Activated naive CD4-positive, alpha-beta T cell (primary cell): Measurements from ENCODE around the gene YJEFN3.

ENCODE experiments used
- DNase-seq, 4 experiments: peaks; one replicate each; lab custom pipeline; 2025; lab: John Stamatoyannopoulos, UW

YJEFN3 gene

DNA sequence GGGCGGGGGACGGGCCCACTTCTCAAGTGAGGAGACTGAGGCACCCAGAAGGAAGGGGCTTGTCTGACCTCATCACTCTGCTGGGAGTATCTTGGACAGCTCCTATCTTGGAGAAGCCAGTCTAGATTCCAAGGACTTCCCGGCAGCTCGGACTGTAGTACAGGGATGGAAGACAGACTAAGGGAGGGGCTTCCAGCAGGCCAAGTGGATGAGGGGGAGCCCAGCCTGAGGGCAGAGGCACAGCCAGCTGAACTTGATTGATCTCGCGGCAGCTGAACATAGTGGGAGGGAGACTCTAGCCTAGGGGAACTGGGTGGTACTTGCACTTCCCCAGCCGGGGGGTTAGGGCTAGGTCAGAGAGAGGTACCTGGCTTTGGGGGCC, 10.1 kb downstream of the YJEFN3 start:
- no peak for DNase-seq

DNA sequence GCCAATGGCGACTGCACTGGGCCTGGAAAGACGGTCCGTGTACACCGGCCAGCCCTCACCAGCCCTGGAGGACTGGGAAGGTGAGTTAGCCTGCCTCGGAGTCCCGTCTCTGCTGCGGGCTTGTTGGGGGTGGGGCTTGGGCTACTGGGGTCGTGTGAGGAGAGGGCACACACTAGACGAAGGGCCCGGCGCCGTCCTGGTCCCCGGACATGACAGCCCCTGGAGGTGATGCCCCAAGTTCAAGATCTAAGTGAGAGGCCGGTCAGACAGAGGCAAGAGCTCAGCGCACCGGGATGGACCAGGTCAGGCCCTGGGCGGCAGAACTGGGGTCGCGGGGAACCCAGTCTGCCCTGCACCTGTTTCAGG, 11.0 kb downstream of the YJEFN3 start:
- no peak for DNase-seq

DNA sequence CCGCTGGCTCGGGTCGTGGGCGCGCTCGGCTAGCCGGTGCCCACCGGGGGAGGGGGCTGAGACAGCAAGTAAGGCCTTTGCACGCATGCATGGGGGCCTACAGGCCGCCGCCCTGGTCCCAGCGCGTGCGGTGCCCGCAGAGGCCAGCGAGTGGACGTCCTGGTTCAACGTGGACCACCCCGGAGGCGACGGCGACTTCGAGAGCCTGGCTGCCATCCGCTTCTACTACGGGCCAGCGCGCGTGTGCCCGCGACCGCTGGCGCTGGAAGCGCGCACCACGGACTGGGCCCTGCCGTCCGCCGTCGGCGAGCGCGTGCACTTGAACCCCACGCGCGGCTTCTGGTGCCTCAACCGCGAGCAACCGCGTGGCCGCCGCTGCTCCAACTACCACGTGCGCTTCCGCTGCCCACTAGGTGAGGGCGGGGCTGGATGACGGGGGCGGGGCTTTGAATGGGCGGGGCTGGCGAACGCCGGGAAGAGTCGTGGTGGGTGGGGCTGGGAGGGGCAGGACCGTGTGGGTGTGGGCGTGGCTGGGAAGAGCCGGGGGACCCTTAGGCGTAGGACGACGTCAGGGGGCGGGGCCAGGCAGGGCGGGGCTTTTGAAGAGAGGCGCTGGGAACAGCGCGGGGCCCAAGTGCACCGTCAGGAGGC, 11.5 kb downstream of the YJEFN3 start:
- peak in 2 of 4 experiments; percentile 22 to 57 for DNase-seq

DNA sequence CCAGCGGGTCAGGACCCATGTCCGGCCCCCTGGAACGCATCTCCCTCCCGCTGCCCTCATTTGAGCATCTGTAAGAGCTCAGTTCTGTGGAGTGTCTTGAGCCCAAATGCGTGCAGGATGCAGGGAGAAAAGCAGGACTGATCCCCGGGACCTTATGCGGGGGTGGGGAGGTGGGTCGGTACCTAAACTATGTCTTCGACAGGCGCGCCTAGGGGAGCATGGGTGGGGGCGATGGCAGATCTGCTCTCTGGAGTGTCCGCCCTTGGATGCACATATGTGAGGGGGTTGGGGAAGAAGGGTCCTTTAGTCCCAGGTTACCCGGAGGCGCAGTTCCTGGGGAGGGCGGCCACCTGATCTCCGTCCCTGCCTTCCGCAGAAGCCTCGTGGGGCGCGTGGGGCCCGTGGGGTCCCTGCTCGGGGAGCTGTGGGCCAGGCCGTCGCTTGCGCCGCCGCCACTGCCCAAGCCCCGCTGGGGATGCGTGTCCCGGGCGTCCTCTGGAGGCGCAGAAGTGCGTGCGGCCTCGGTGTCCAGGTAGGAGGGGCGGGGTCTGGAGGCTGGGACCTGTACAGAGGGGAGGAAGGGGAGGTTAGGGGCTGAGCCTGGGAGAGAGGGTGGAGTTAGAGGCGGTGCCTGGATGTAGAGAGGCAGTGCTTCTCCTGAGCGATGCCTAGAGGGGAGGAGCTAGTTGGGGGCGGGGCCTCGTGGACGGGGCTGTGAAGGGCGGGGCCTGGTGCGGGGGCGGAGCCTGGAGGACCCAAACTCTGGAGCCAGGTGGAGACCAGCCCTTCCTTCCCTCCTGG, 12.2 kb downstream of the YJEFN3 start:
- DNase-seq, result peak in 3 of 4 experiments; percentile 43 to 64 (median 48)

DNA sequence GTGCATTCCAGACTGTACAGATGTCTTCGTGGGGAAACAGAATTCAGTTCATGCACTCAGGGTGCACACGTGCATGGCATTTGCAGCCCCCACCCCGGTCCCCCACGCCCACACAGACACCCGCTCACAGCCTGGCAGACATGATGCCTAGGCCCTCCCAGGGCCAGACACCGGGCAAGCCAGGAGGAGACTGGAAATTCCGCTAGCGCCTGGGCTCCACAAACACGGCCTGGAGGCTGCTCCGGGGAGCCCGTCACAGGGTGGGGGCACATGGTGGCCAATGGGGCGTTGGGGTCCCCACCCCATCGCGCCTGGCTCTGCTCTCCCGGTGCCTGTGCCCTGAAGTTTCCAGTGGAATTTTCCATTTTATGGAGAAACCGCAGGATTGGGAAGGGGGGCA, 12.9 kb downstream of the YJEFN3 start:
- no peak for DNase-seq

DNA sequence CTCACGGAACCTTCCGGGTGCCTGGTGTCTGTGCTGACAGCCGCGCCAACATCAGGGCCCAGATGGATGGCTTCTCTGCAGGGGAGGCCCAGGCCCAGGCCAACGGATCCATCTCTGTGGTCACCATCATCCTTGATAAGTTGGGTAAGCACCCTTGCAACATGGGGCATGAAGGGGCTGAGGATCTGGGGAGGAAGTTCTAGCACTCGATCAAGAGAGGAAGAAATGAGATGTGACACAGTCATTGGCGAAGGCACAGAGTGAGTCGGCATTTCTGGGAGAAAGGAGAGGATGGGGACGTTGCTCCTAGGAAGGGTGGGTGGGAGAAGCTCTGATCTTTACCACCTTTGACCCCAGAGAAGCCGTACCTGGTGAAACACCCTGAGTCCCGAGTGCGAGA, 13.8 kb downstream of the YJEFN3 start:
- no peak for DNase-seq

DNA sequence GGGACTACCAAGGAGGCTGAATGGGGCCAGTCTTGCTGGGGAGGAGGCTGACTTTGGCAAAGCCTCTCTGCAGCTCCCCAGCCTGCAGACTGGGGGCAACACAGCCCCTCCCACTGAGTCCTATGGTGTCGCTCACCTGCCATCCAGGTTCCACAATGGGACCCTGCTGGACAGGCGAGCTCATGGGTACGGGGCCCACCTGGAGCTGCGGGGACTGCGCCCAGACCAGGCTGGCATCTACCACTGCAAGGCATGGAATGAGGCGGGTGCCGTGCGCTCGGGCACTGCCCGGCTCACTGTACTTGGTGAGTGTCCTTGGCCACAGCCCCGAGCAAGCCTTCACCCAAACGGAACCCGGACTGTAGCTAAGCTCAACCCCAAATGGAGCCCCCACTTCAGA, 14.4 kb downstream of the YJEFN3 start:
- no peak for DNase-seq

DNA sequence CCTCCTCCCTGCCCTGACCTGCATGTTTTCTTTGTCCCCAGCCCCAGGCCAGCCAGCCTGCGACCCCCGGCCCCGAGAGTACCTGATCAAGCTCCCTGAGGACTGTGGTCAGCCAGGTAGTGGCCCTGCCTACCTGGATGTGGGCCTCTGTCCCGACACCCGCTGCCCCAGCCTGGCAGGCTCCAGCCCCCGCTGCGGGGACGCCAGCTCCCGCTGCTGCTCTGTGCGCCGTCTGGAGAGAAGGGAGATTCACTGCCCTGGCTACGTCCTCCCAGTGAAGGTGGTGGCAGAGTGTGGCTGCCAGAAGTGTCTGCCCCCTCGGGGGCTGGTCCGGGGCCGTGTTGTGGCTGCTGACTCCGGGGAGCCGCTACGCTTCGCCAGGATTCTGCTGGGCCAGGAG, 14.9 kb downstream of the YJEFN3 start:
- no peak for DNase-seq

DNA sequence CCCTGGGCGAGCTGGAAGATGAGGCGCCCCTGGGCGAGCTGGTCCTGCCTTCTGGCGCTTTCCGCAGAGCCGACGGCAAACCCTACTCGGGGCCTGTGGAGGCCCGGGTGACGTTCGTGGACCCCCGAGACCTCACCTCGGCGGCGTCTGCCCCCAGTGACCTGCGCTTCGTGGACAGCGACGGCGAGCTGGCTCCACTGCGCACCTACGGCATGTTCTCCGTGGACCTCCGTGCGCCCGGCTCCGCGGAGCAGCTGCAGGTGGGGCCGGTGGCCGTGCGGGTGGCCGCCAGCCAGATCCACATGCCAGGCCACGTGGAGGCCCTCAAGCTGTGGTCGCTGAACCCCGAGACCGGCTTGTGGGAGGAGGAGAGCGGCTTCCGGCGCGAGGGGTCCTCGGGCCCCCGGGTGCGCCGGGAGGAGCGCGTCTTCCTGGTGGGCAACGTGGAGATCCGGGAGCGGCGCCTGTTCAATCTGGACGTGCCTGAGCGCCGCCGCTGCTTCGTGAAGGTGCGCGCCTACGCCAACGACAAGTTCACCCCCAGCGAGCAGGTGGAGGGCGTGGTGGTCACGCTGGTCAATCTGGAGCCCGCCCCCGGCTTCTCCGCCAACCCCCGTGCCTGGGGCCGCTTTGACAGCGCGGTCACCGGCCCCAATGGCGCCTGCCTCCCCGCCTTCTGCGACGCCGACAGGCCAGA, 15.7 kb downstream of the YJEFN3 start:
- no peak for DNase-seq

DNA sequence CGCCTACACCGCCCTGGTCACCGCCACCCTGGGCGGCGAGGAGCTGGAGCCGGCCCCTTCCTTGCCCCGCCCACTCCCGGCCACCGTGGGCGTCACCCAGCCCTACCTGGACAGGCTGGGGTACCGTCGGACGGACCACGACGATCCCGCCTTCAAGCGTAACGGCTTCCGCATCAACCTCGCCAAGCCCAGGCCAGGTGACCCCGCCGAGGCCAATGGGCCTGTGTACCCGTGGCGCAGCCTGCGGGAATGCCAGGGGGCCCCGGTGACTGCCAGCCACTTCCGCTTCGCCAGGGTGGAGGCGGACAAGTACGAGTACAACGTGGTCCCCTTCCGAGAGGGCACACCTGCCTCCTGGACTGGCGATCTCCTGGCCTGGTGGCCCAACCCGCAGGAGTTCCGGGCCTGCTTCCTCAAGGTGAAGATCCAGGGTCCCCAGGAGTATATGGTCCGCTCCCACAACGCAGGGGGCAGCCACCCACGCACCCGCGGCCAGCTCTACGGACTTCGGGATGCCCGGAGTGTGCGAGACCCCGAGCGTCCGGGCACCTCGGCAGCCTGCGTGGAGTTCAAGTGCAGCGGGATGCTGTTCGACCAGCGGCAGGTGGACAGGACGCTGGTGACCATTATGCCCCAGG, 16.4 kb downstream of the YJEFN3 start:
- no peak for DNase-seq

DNA sequence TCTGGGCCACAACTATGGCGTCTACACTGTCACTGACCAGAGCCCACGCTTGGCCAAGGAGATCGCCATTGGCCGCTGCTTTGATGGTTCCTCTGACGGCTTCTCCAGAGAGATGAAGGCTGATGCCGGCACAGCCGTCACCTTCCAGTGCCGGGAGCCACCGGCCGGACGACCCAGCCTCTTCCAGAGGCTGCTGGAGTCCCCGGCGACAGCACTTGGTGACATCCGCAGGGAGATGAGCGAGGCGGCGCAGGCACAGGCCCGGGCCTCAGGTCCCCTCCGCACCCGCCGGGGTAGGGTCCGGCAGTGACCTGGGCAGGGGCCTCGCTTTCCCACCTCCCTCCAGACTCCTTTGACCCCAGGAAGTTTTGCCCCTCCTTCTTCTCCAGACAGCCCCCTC, 17.0 kb downstream of the YJEFN3 start:
- no peak for DNase-seq

DNA sequence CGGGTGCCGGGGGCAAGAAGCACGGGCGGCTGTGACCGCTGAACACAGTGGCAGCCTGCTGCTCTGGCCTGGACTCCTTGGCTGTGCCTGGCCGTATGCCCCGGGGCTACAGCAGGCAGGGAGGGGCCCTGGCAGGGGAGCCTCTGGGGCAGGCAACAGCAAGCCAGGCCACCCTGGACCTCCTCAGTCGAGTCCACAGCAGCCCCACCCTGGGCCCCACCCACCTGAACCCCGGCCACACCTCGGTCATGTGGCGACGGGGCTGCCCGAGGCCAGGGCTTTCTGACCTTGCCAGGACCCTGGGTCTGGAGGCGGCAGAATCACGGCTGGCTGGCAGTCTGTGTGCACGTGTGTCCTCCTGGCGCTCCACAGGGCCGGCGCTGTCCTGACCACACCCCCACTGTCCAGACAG, 18.0 kb downstream of the YJEFN3 start:
- no peak for DNase-seq

DNA sequence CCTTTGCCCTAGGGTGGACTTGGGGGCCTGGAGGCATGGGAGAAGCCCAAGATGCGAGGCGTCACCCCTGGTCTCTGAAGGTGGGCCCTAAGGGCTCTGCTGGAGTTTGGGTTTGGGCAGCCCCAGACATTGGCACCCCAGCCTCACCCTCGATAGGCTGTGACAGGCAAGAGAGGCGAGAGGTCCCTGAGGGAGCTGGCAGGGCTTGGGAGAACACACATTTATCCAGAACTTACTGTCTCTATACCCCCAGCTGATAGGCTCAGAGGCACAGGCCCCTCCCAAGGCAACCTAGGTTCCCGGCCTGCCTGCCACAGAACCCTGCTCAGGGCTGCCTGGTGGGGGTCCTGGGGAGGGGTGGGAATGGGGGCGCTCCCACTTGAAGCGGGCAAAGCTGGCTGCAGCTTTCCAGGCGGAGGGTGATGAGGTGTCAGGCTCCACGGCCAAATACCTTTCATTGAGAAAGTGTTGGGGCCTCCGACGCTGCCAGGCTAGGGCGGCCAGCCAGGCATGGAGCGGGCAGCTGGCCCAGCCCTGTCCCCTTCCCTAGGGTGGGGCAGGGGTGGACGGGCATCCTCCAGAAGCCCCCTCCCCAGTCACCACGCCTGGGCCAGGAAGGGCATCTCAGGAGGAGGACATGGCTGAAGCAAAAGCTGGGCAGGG, 19.1 kb downstream of the YJEFN3 start:
- no peak for DNase-seq

DNA sequence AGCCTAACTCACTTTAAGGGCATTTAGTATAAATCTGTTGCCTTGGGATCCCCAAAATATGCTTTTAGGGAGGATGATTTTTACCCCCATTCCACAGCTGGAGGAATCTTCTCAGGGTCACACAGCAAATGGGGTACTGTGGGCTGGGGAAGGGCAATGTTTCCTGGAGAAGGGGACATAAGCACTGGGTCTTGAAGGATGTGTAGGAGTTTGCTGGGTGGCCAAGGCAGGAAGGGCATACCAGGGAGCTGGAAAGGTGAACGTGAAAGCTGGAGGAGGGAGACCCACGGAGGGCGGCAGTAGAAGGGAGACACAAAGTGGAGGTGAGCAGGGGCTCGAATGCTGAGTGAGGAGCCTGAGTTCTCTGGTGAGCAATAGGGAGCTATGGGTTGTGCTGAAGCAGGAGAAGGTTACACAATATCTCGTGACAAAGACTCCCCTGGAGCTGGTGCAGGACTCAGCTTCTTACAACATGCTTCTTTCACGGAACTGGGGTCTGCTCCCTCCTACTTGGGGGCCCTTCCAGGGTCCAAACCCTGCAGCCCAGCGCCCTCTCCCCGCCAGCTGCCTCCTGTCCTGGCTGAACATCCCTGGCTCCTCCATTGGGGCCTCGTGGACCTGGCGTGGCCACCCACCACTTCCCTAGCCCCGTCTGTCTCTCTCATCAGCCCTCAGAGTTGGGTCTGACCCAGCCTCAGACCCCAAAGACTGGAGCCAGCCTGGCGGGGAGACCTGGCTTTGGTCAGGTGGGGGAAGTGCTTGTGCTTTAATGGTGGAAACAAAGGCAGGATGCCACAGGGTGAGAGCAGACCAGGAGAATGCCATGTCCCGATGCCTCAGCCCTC, 20.4 kb downstream of the YJEFN3 start:
- no peak for DNase-seq

DNA sequence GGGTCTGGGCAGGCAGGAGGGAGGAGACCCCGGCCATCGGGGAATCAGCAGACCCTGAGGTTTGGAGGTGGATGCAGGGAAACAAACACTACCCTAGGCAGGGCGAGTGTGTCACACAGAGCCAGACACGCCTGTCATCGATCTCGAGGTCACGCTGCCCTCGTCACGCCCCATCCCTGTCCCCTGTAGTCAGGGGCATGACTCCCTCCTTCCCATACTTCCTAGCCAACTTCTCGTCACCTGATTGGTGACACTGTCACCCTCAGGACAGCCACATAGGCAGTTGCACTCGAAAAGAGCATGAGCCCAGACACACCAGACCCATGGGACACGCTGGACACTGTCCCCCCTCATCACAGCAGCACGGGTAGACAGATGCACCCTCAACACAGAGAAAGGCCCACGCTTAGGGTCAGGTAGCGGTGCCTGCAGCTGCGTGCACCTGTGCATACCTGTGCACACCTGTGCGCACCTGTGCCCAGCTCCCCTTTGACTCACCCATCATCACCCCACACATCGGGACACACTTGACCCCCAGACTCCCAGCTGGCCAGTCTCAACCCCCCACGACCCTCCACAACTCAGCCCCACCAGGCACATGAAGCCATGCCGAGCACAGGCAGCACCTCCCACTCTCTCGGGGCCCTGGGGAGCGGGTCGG, 21.2 kb downstream of the YJEFN3 start:
- no peak for DNase-seq

DNA sequence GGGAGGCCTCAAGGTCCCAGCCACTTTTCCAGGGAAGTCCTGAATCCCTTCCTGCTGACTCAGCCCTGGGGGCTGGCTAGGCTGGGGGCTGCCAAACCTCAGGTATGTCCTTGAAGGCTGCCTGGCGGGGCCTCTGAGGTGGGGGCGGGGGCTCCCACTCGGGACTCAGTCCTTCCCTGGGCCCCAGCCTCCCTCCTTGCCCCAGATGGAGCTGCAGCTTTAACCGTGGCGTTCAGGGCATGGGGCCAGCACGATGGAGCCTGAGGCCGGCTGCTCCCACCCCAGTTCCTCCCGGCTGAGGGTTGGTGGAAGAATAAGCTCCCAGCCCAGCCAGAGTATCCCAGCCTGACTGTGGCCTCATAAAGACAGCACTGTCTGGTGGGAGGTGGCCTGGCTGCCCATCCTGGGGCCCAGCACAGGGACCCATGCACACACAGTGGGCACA, 21.8 kb downstream of the YJEFN3 start:
- no peak for DNase-seq

DNA sequence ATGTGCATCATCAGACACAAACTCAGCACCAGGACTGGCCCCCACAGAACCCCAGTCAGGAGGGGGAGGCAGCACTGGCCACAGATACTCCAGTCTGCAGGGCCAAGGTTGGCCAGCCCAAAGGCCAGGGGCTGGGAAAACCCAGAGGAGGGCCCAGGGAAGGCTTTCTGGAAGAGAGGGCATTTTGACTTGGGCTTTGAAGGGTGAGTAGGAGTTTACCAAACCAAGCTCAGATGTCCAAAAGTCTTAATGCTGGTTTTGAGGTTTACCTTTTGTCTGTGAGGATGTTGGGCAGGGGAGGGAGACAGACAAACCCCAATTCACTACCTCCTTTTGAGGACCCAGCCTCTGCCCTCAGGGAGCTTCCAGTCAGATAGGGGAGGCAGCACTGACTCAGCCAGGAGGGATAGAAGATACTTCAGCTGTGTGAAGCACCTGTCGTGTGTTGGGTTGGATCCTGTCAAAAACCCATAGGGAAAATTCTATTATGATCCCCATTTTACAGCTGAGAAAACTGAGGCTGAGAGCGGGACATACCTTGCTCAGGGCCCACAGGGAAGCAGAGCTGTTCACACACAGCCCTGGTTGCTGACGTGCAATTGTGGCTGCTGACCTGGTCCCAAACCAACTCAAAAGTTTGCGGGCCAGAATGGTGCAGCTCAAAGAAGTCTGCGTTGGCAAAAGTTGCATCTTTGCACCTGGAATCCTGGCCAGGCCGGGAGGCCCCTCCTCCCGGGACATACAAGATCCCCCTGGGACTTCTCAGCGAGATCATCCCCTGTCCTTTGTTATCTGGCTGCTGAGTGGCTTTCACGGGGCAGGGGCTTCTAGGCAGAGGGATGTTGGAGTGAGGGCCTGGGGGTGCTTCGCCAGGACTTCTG, 22.5 kb downstream of the YJEFN3 start:
- DNase-seq, result no peak

DNA sequence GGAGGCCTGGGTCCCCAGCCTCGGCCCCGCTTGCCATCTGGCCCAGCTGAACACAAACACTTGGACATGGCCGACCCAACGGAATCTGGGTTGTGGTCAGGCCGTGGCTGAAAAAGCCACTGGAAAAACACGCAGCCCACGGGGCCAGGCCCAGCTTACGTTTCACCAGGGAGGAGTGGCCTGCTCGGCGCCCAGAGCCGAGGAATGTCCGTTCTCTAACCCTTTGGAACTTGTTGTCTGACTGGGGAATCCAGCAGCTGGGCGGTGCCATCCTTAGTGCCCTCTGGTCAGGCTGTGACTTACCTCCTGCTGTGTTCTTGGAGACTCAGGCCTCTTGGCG, 23.1 kb downstream of the YJEFN3 start:
- no peak for DNase-seq

DNA sequence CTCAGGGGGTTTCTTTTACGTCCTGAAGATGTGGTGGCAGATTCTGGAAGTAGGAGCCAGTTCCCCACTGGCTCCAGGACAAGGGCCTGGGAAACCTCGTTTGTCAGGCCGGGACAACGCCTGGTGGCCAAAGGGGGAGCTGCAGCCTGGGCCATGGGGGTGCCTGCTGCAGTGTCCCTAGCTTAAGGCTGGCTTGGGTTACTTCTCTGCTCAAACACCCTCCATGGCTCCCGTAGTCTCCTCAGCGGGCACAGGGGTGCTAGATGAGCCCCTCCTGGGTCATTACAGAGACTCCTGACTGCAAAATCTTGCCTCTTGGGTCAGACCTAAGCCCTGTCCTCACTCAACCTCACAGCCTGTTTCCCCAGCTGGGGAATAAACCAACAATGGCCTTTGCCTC, 24.1 kb downstream of the YJEFN3 start:
- peak in 1 of 4 experiments; percentile 11 for DNase-seq

DNA sequence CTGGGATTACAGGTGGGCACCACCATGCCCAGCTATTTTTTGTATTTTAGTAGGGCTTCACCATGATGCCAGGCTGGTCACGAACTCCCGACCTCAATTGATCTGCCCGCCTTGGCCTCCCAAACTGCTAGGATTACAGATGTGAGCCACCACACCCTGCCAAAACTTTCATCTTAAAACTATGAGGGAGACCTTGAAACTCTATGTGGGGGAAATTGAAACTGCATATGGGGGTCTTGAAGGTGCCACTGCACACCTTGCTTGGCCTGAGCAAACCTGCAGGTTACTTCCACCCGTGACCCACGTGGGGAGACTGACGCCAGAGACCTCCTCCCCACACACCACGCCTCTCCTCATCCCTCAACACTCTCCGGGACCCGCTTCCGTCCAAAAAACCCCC, 25.0 kb downstream of the YJEFN3 start:
- DNase-seq, result no peak
